HCT116 (cell line): ENCODE results near the gene ARMC6. TPM values are rescaled to one million over a fixed set of nuclear protein-coding genes. Genes with fewer than 3 reads are reported as not detected.

Experiments
- ATAC-seq: fragments of 200-7000 bp; cut with Tn5 transposase; 2 replicates; pipeline ENCODE4 v1.9.1; 2020; ENCODE audit warnings: mild to moderate bottlenecking, moderate library complexity
- BruUV-seq: library from RNA; stranded (reverse); fragments of 400-500 nt; replicated peaks from 2 replicates; lab custom pipeline; 2021; lab: Mats Ljungman, UMichigan
- CTCF ChIA-PET: fragments of 300-600 bp; sonication (Branson Sonifier 250); formaldehyde crosslinking; loops from one replicate; lab custom pipeline; 2021; ENCODE audit warnings: antibody characterized with exemption; lab: Charles Lee
- POLR2A ChIA-PET: fragments of 300-600, 350-600 bp; sonication (Branson Sonifier 250); formaldehyde crosslinking; loops from one replicate; lab custom pipeline; 2021; ENCODE audit warnings: antibody characterized with exemption; lab: Charles Lee
- RAD21 ChIA-PET, 2 experiments: fragments of 300-600 bp; sonication (Branson Sonifier 250); formaldehyde crosslinking; loops; one replicate each; lab custom pipeline; 2023; ENCODE audit warnings: low total read pairs in 2 of 2; ENCODE audit not compliant: uncharacterized antibody in 2 of 2, unreplicated experiment in 2 of 2, low non-redundant PET in 1 of 2; lab: Charles Lee
- DNase-seq: peaks from one replicate; pipeline ENCODE4 v3.0.0-alpha.2; 2010; ENCODE audit warnings: low read depth, low spot score
- H2AFZ ChIP-seq: fragments of 200-600 bp; shearing (Covaris generic), sonication (generic); 2 replicates; pipeline ENCODE4 v1.6.1; 2017; ENCODE audit warnings: low read depth, mixed run types, mixed read lengths, antibody characterized with exemption, low read length; ENCODE audit not compliant: poor library complexity, severe bottlenecking
- H3K27ac ChIP-seq: 2 replicates; pipeline ENCODE4 v1.5.1; 2012; ENCODE audit warnings: low read depth, low read length
- H3K27me3 ChIP-seq: fragments of 200-600 bp; sonication (generic); 2 replicates; pipeline ENCODE4 v1.6.1; 2016; ENCODE audit warnings: mixed run types, low read length, mixed read lengths; ENCODE audit not compliant: insufficient read depth
- H3K36me3 ChIP-seq, 2 experiments: fragments of 200-500 bp in 1 of 2; fragments of 200-600 bp in 1 of 2; sonication (Bioruptor generic) in 1 of 2; sonication (generic) in 1 of 2; 2 replicates each; pipeline versions ENCODE4 v1.5.1 to v1.6.1; 2014 to 2016; ENCODE audit warnings: low read length in 2 of 2, inconsistent platforms in 1 of 2, mixed read lengths in 1 of 2, mixed run types in 1 of 2; ENCODE audit not compliant: insufficient read depth in 2 of 2, control insufficient read depth in 1 of 2
- H3K4me1 ChIP-seq, 2 experiments: fragments of 200-600 bp in 1 of 2; sonication (generic) in 1 of 2; 2 replicates each; pipeline versions ENCODE4 v1.5.1 to v1.6.1; 2012 to 2017; ENCODE audit warnings: low read length in 2 of 2, inconsistent platforms in 1 of 2, mild to moderate bottlenecking in 1 of 2, mixed read lengths in 1 of 2, mixed run types in 1 of 2, moderate library complexity in 1 of 2; ENCODE audit not compliant: insufficient read depth in 2 of 2, control insufficient read depth in 1 of 2
- H3K4me2 ChIP-seq: fragments of 200-600 bp; sonication (generic); 2 replicates; pipeline ENCODE4 v1.6.1; 2017; ENCODE audit warnings: mixed run types, low read length, mixed read lengths
- H3K4me3 ChIP-seq, 2 experiments: fragments of 200-600 bp in 1 of 2; sonication (generic) in 1 of 2; replicated peaks in 1 of 2; 2 replicates each; pipeline ENCODE4 v1.5.1; 2011 to 2016; ENCODE audit warnings: low read length in 2 of 2, control low read depth in 1 of 2, low read depth in 1 of 2, mild to moderate bottlenecking in 1 of 2, mixed read lengths in 1 of 2, mixed run types in 1 of 2
- H3K79me2 ChIP-seq: fragments of 200-600 bp; sonication (generic); 2 replicates; pipeline ENCODE4 v1.6.1; 2017; ENCODE audit warnings: mild to moderate bottlenecking, mixed run types, low read length, moderate library complexity, mixed read lengths; ENCODE audit not compliant: insufficient read depth
- H3K9ac ChIP-seq: fragments of 200-600 bp; sonication (generic); 2 replicates; pipeline ENCODE4 v1.6.1; 2016; ENCODE audit warnings: low read length, mixed read lengths
- H3K9me2 ChIP-seq: fragments of 200-600 bp; sonication (generic), shearing (Covaris generic); 2 replicates; pipeline ENCODE4 v1.6.1; 2017; ENCODE audit warnings: mixed run types, mild to moderate bottlenecking, moderate library complexity; ENCODE audit not compliant: insufficient read depth
- H3K9me3 ChIP-seq, 2 experiments: fragments of 200-500 bp in 1 of 2; fragments of 200-600 bp in 1 of 2; sonication (Bioruptor generic) in 1 of 2; sonication (generic) in 1 of 2; 2 replicates each; pipeline ENCODE4 v1.6.1; 2014 to 2017; ENCODE audit warnings: low read length in 2 of 2, mixed read lengths in 2 of 2, inconsistent platforms in 1 of 2, low read depth in 1 of 2, mild to moderate bottlenecking in 1 of 2, mixed run types in 1 of 2, moderate library complexity in 1 of 2; ENCODE audit not compliant: control insufficient read depth in 1 of 2, insufficient read depth in 1 of 2
- H4K20me1 ChIP-seq: fragments of 200-600 bp; sonication (generic), shearing (Covaris generic); 2 replicates; pipeline ENCODE4 v1.6.1; 2017; ENCODE audit warnings: mixed run types, mild to moderate bottlenecking, moderate library complexity; ENCODE audit not compliant: insufficient read depth
- ELF1 ChIP-seq: IDR thresholded peaks from 2 replicates; pipeline ENCODE4 v1.6.1; 2012; ENCODE audit warnings: low read depth, borderline replicate concordance
- JUND ChIP-seq: IDR thresholded peaks from 2 replicates; pipeline ENCODE4 v1.6.1; 2012
- POLR2A ChIP-seq: IDR thresholded peaks from 2 replicates; pipeline ENCODE4 v1.7.0; 2011; ENCODE audit warnings: borderline replicate concordance; ENCODE audit not compliant: insufficient read depth, insufficient read length; ENCODE audit errors: extremely low read depth
- SIN3A ChIP-seq: IDR thresholded peaks from 2 replicates; pipeline ENCODE4 v1.6.1; 2012; ENCODE audit warnings: low read depth
- SP1 ChIP-seq: IDR thresholded peaks from 2 replicates; pipeline ENCODE4 v1.6.1; 2012; ENCODE audit warnings: low read depth
- intact Hi-C: fragments of 100-400 bp; cut with micrococcal nuclease; formaldehyde crosslinking; loops from 2 replicates; pipeline ENCODE4 v1.10.0; 2022
- total RNA-seq: library from RNA; stranded (reverse); gene quantifications from one replicate; pipeline ENCODE4 v1.2.1, GENCODE V29; 2021; ENCODE audit not compliant: unreplicated experiment
- TF ChIP-seq, protein P1 (sequence below), 3 experiments: fragments of 200-600 bp in 1 of 3; sonication (generic) in 1 of 3; IDR thresholded peaks in 2 of 3; conservative IDR thresholded peaks in 1 of 3; 2 replicates each; pipeline ENCODE4 v1.5.1; 2012 to 2017; ENCODE audit warnings: low read depth in 2 of 3, low read length in 2 of 3, antibody characterized with exemption in 1 of 3, borderline replicate concordance in 1 of 3, control low read depth in 1 of 3, mild to moderate bottlenecking in 1 of 3, mixed read lengths in 1 of 3, mixed run types in 1 of 3, moderate library complexity in 1 of 3; ENCODE audit not compliant: insufficient read depth in 1 of 3

ARMC6 gene
- total RNA-seq, 1 experiment from 2014 or later: 34.7 TPM

DNA sequence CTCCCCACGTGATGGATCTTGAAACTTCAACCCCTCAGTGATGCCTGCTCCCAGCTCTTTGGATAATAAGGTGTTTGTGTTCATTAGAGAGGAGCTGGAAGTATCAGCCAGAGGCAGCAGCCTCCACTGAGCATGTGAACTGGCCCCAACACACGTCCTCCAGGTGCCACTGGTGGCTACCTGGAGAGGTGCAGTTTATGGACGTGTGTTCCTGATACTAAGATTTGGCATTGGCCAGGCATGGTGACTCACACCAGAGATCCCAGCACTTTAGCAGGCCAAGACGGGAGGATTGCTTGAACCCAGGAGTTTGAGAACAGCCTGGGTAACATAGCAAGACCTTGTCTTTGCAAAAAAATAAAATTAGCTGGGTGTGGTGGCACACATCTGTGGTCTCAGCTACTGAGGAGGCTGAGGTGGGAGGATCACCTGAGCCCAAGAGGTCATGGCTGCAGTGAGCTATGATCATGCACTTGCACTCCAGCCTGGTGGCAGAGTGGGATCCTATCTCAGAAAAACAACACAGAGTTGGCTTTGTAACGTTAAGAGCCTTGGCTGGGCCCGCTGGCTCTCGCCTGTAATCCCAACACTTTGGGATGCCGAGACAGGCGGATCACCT lies 64.8 kb downstream of the ARMC6 start:
- Histone ChIP-seq H3K4me1 (peaks cover 54 to 94% of the 10 kb centered on the region in 2 experiments), H3K9me2 (no peaks in the 10 kb centered on the region), H3K27me3 (no peaks in the 10 kb centered on the region), H3K4me3 (no peak overlapping the region), H3K9ac (peak overlapping the region; percentile 55), H3K9me3 (no peaks in the 10 kb centered on the region), H3K79me2 (no peaks in the 10 kb centered on the region), H3K4me2 (peak overlapping the region; percentile 65), H3K27ac (peak overlapping the region; percentile 48), H4K20me1 (no peaks in the 10 kb centered on the region), H3K36me3 (no peaks in the 10 kb centered on the region), H2AFZ (no peak overlapping the region)
- RAD21 ChIA-PET: no interaction called here
- TF ChIP-seq POLR2A: no peak
- TF ChIP-seq ELF1: no peak
- TF ChIP-seq SP1: no peak
- TF ChIP-seq JUND: peak; percentile 15; the same call in 1 of the 2 replicates
- TF ChIP-seq SIN3A: no peak
- TF ChIP-seq, protein P1, sequence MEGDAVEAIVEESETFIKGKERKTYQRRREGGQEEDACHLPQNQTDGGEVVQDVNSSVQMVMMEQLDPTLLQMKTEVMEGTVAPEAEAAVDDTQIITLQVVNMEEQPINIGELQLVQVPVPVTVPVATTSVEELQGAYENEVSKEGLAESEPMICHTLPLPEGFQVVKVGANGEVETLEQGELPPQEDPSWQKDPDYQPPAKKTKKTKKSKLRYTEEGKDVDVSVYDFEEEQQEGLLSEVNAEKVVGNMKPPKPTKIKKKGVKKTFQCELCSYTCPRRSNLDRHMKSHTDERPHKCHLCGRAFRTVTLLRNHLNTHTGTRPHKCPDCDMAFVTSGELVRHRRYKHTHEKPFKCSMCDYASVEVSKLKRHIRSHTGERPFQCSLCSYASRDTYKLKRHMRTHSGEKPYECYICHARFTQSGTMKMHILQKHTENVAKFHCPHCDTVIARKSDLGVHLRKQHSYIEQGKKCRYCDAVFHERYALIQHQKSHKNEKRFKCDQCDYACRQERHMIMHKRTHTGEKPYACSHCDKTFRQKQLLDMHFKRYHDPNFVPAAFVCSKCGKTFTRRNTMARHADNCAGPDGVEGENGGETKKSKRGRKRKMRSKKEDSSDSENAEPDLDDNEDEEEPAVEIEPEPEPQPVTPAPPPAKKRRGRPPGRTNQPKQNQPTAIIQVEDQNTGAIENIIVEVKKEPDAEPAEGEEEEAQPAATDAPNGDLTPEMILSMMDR (IDR thresholded peaks at IDR 0.05 in 2 of 3, conservative IDR thresholded peaks at IDR 0.05 in 1 of 3; ENCODE audit: borderline replicate concordance in 1 of 3, insufficient read depth in 1 of 3, low read depth in 2 of 3, low read length in 2 of 3): peak in 2 of 3 experiments; percentile 38 to 43; a peak in 4 of 6 replicates
- DNase-seq (peak; percentile 49), ATAC-seq (peak; percentile 72)
- POLR2A ChIA-PET: no interaction called here
- intact Hi-C loops: loop anchor here (2.0 kb wide), 1 partner anchor 35 kb away; the partner anchor contains the start of gene SLC25A42
- BruUV-seq: no TSS peak
- CTCF ChIA-PET: no interaction called here
